Kidney tubule cell (primary cell): ENCODE measurements around the gene SCAMP4.
A peak's percentile ranks its signal among the peaks of the same experiment; 100 is the strongest.
"Not testable (repeated sequence)": the region's sequence is repeated elsewhere in the genome, so short reads cannot be mapped to it uniquely, and the experiment has no call there.

ENCODE experiments used
- DNase-seq: peaks from one replicate; pipeline ENCODE4 v3.0.0-alpha.2; 2018; ENCODE audit warnings: low spot score

The SCAMP4 gene

GRCh38 chr19:1866693-1867348 is 38.4 kb upstream of the SCAMP4 start:
- DNase-seq = no peak

- no peak for DNase-seq
These were observed 37.9 kb upstream of the SCAMP4 start for GRCh38 chr19:1867349-1867724.

GRCh38 chr19:1868971-1869370 is 36.2 kb upstream of the SCAMP4 start:
- no peak for DNase-seq

GRCh38 chr19:1871140-1871597 is 34.0 kb upstream of the SCAMP4 start:
- no peak for DNase-seq

GRCh38 chr19:1871630-1872029 is 33.6 kb upstream of the SCAMP4 start:
- DNase-seq = no peak

GRCh38 chr19:1872807-1873523 is 32.2 kb upstream of the SCAMP4 start:
- DNase-seq = no peak

- no peak for DNase-seq
These were observed 31.4 kb upstream of the SCAMP4 start for GRCh38 chr19:1873524-1874473.

GRCh38 chr19:1874554-1875185 is 30.5 kb upstream of the SCAMP4 start:
- DNase-seq = no peak

GRCh38 chr19:1875265-1875645 is 29.9 kb upstream of the SCAMP4 start:
- not testable (repeated sequence) for DNase-seq

- peak; percentile 92 for DNase-seq
These were observed 29.3 kb upstream of the SCAMP4 start for GRCh38 chr19:1875646-1876495.

- not testable (repeated sequence) for DNase-seq
These were observed 28.5 kb upstream of the SCAMP4 start for GRCh38 chr19:1876496-1877279.

- DNase-seq = not testable (repeated sequence)
These were observed 27.9 kb upstream of the SCAMP4 start for GRCh38 chr19:1877280-1877660.

- not testable (repeated sequence) for DNase-seq
These were observed 26.6 kb upstream of the SCAMP4 start for GRCh38 chr19:1878583-1878982.

GRCh38 chr19:1879982-1880381 is 25.2 kb upstream of the SCAMP4 start:
- DNase-seq = not testable (repeated sequence)

GRCh38 chr19:1880611-1881392 is 24.4 kb upstream of the SCAMP4 start:
- DNase-seq = no peak

GRCh38 chr19:1881393-1882088 is 23.7 kb upstream of the SCAMP4 start:
- not testable (repeated sequence) for DNase-seq

GRCh38 chr19:1882089-1882785 is 23.0 kb upstream of the SCAMP4 start:
- no peak for DNase-seq
